Activated CD8-positive, alpha-beta memory T cell treated with anti-CD3 and anti-CD28 coated beads, Interleukin-2, amount 10 ng/mL, durations not matched to agents 7 days and 5 days (primary cell): ENCODE measurements around the gene TUB. TPM values are rescaled to one million over a fixed set of nuclear protein-coding genes. Genes with fewer than 3 reads are reported as not detected.

Source experiments
- ATAC-seq: fragments of 150-1000 bp; cut with Tn5 transposase; one replicate; pipeline ENCODE4 v1.10.0; 2021; ENCODE audit warnings: moderate library complexity
- CTCF ChIA-PET: fragments of 350-600 bp; sonication (Branson Sonifier 250); formaldehyde crosslinking; loops from one replicate; lab custom pipeline; 2021; ENCODE audit warnings: antibody characterized with exemption; lab: Charles Lee
- DNase-seq: peaks from one replicate; pipeline ENCODE4 v3.0.0-alpha.2; 2020
- H3K27ac Mint-ChIP-seq: one replicate; pipeline ENCODE4 v1.8.0; 2021; ENCODE audit warnings: mild to moderate bottlenecking, mixed read lengths
- H3K27me3 Mint-ChIP-seq: one replicate; pipeline ENCODE4 v1.8.0; 2021; ENCODE audit warnings: mixed read lengths
- H3K36me3 Mint-ChIP-seq: one replicate; pipeline ENCODE4 v1.8.0; 2021; ENCODE audit warnings: mild to moderate bottlenecking, mixed read lengths
- H3K4me1 Mint-ChIP-seq: one replicate; pipeline ENCODE4 v1.8.0; 2021; ENCODE audit warnings: mixed read lengths
- H3K4me3 Mint-ChIP-seq: one replicate; pipeline ENCODE4 v1.8.0; 2021; ENCODE audit warnings: mild to moderate bottlenecking, moderate library complexity, mixed read lengths
- H3K9me3 Mint-ChIP-seq: one replicate; pipeline ENCODE4 v1.8.0; 2022; ENCODE audit warnings: low read depth, mixed read lengths
- total RNA-seq, 2 experiments: library from RNA; stranded (reverse); gene quantifications; one replicate each; pipeline ENCODE4 v1.2.3, GENCODE V29; 2021

The TUB gene
- total RNA-seq, 2 experiments from 2014 or later, result 0.07 to 0.09 TPM

- DNase-seq (peak; percentile 59), ATAC-seq (peak; percentile 78)
- Mint-ChIP-seq H3K27me3 (no peaks in the 10 kb centered on the region), H3K4me3 (no peak overlapping the region), H3K4me1 (no peaks in the 10 kb centered on the region), H3K27ac (no peak overlapping the region), H3K9me3 (no peaks in the 10 kb centered on the region), H3K36me3 (no peaks in the 10 kb centered on the region)
- CTCF ChIA-PET, result interaction anchor here (13.7 to 14.7 kb wide), 2 partner anchors 58 to 85 kb away, joined by 173 to 210 read pairs; no protein-coding TSS in a partner anchor
Measured at GRCh38 chr11:8092587-8093424, 11.8 kb downstream of the TUB start.

DNA sequence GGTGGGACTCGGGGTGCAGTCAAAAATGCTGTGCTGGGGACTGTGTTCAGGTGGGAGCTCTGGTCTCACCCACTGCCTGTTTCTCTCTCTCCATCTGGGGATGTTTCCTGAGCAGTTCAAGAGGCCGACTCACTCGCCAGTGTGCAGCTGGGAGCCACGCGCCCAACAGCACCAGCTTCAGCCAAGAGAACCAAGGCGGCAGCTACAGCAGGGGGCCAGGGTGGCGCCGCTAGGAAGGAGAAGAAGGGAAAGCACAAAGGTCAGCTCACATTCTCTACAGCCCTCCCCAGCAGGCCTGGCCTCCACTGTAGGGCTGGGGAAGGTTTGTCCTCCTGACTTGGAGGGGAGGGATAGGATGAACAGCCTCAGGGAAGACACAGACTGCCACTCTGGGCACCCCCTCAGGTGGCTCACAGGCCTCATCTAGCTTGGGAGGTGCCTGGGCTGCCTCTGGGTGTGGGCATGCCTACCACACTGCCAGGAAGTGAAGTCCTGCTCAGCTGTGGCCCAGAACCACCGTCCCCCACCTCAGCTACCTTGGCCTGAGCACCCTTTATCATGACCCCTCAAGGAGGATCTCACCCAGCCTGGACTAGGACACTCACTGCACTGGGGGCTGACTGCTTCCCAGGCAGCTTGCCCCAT, 13.0 kb downstream of the TUB start:
- no peaks in the 10 kb centered on the region for H3K36me3 Mint-ChIP-seq
- CTCF ChIA-PET, result interaction anchor here (13.7 to 14.7 kb wide), 2 partner anchors 59 to 87 kb away, joined by 173 to 210 read pairs; no protein-coding TSS in a partner anchor
- no peaks in the 10 kb centered on the region for H3K27me3 Mint-ChIP-seq
- H3K4me3 Mint-ChIP-seq, result no peak overlapping the region
- H3K9me3 Mint-ChIP-seq, result no peaks in the 10 kb centered on the region
- H3K4me1 Mint-ChIP-seq, result no peaks in the 10 kb centered on the region
- no peak overlapping the region for H3K27ac Mint-ChIP-seq
- no peak for ATAC-seq
- peak; percentile 30 for DNase-seq

DNA sequence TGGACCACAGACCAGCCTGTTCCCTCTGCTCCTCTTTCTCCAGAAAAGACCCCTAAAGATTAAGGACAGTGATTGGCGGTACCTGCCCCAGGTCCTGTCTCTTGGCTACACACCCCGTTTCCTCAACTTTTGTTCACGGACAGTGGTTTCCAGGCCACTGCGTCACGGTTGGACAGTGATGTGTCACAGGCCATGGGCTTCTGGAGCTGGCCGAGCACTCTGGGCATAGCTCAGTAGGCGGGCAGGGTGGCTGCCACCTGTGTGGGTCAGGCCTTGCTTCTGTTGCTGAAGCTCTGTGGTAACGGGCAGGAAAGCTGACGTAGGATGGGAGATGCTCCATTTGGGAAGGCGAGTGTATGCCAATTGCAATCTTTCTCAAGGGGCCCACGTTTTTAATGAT, 13.6 kb downstream of the TUB start:
- Mint-ChIP-seq H3K36me3 (no peaks in the 10 kb centered on the region), H3K9me3 (no peaks in the 10 kb centered on the region), H3K27ac (no peak overlapping the region), H3K4me3 (no peak overlapping the region), H3K27me3 (no peaks in the 10 kb centered on the region), H3K4me1 (no peaks in the 10 kb centered on the region)
- DNase-seq (no peak), ATAC-seq (no peak)
- CTCF ChIA-PET, result interaction anchor here (13.7 to 14.7 kb wide), 2 partner anchors 60 to 87 kb away, joined by 173 to 210 read pairs; no protein-coding TSS in a partner anchor

DNA sequence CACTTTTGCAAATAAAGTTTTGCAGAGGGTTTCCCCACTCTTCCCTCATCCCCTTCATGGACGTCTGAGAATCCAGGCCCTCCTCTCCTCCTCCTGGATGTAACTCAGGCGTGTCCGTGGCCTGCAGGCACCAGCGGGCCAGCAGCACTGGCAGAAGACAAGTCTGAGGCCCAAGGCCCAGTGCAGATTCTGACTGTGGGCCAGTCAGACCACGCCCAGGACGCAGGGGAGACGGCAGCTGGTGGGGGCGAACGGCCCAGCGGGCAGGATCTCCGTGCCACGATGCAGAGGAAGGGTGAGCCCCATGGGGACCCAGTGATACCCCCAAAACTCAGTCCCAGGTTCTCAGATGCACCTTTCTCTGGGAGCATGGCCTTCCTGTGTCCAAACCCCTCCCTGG, 14.4 kb downstream of the TUB start:
- Mint-ChIP-seq H3K4me3 (no peak overlapping the region), H3K4me1 (no peaks in the 10 kb centered on the region), H3K27ac (no peak overlapping the region), H3K36me3 (no peaks in the 10 kb centered on the region), H3K27me3 (no peaks in the 10 kb centered on the region), H3K9me3 (no peaks in the 10 kb centered on the region)
- peak; percentile 18 for DNase-seq
- CTCF ChIA-PET, result interaction anchor here (13.7 to 14.7 kb wide), 2 partner anchors 61 to 88 kb away, joined by 173 to 210 read pairs; no protein-coding TSS in a partner anchor
- ATAC-seq, result no peak

- H3K36me3 Mint-ChIP-seq, result no peaks in the 10 kb centered on the region
- no peak overlapping the region for H3K4me3 Mint-ChIP-seq
- CTCF ChIA-PET, result interaction anchor here (13.7 to 14.7 kb wide), 2 partner anchors 61 to 89 kb away, joined by 173 to 210 read pairs; no protein-coding TSS in a partner anchor
Measured at GRCh38 chr11:8095806-8096522, 15.0 kb downstream of the TUB start.

GRCh38 chr11:8096575-8096974, 15.6 kb downstream of the TUB start:
- CTCF ChIA-PET, result interaction anchor here (13.7 to 14.7 kb wide), 2 partner anchors 62 to 89 kb away, joined by 173 to 210 read pairs; no protein-coding TSS in a partner anchor
- Mint-ChIP-seq H3K36me3 (no peaks in the 10 kb centered on the region), H3K9me3 (no peaks in the 10 kb centered on the region), H3K27me3 (no peaks in the 10 kb centered on the region), H3K27ac (no peak overlapping the region), H3K4me3 (no peak overlapping the region), H3K4me1 (no peaks in the 10 kb centered on the region)
- ATAC-seq (no peak), DNase-seq (peak; percentile 28)

More at GRCh38 chr11:8095806-8096522, 15.0 kb downstream of the TUB start:
- Mint-ChIP-seq H3K4me1 (no peaks in the 10 kb centered on the region), H3K27me3 (no peaks in the 10 kb centered on the region), H3K9me3 (no peaks in the 10 kb centered on the region), H3K27ac (no peak overlapping the region)
- DNase-seq (peak; percentile 37), ATAC-seq (no peak)

DNA sequence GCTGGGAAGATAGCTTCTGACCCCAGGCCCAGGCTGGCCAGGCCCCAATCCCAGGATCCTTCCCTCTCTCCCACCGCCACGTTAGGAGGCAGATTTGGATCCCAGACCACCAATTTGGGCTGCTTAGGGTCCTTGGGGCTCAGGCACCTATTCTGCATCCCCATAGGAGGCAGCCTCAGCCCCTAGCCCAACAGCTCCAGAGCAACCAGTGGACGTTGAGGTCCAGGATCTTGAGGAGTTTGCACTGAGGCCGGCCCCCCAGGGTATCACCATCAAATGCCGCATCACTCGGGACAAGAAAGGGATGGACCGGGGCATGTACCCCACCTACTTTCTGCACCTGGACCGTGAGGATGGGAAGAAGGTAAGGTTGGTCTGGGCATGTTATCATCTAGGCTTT, 16.1 kb downstream of the TUB start:
- H3K27ac Mint-ChIP-seq, result no peak overlapping the region
- H3K4me1 Mint-ChIP-seq, result no peaks in the 10 kb centered on the region
- H3K4me3 Mint-ChIP-seq, result no peak overlapping the region
- CTCF ChIA-PET, result interaction anchor here (1.9 to 14.7 kb wide), 3 partner anchors 62 to 90 kb away, joined by 4 to 210 read pairs (median 173); no protein-coding TSS in a partner anchor
- no peaks in the 10 kb centered on the region for H3K9me3 Mint-ChIP-seq
- no peaks in the 10 kb centered on the region for H3K27me3 Mint-ChIP-seq
- ATAC-seq, result no peak
- H3K36me3 Mint-ChIP-seq, result no peaks in the 10 kb centered on the region
- peak; percentile 30 for DNase-seq

DNA sequence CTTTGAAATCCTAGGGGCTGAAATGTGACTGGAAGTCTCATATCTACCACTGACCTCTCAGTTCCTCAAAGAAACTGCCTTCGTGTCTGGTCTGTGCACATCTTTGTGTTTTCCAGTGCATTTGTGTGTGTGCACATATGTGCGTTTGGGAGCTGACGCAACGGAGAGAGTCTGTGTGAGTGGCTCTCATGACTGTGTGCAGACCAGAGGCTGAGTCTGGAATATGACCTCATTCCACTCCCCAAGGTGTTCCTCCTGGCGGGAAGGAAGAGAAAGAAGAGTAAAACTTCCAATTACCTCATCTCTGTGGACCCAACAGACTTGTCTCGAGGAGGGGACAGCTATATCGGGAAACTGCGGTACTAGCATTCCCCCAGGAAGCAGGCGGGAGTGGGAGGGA, 16.5 kb downstream of the TUB start:
- ATAC-seq (no peak), DNase-seq (peak; percentile 27)
- Mint-ChIP-seq H3K9me3 (no peaks in the 10 kb centered on the region), H3K27me3 (no peaks in the 10 kb centered on the region), H3K4me3 (no peak overlapping the region), H3K36me3 (no peaks in the 10 kb centered on the region), H3K27ac (no peak overlapping the region), H3K4me1 (no peaks in the 10 kb centered on the region)
- CTCF ChIA-PET, result interaction anchor here (1.9 to 14.7 kb wide), 3 partner anchors 63 to 90 kb away, joined by 4 to 210 read pairs (median 173); no protein-coding TSS in a partner anchor

DNA sequence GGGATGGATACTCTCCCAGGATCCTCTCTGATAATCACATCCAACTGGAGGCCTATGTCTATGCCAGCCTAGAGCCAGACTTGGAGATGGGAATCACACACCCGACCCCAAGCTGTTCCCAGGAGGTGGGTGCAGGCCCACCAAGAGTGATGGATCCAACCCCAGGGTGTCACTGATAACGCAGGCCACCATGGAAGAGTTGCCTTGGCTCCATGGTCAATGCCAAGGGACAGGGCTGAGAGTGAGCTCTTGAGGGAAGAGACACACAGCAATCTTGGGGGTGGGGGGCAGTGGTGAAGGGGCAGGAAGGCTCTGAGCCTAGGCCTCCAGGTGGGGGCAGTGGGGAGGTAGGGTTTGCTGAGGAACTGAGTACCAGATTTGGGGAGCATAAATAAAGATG, 16.9 kb downstream of the TUB start:
- Mint-ChIP-seq H3K4me1 (no peaks in the 10 kb centered on the region), H3K4me3 (no peak overlapping the region), H3K27me3 (no peaks in the 10 kb centered on the region), H3K9me3 (no peaks in the 10 kb centered on the region), H3K27ac (no peak overlapping the region), H3K36me3 (no peaks in the 10 kb centered on the region)
- DNase-seq (peak; percentile 31), ATAC-seq (no peak)
- CTCF ChIA-PET, result interaction anchor here (1.8 to 14.7 kb wide), 6 partner anchors 8 to 91 kb away, joined by 4 to 210 read pairs (median 12); no protein-coding TSS in a partner anchor

DNA sequence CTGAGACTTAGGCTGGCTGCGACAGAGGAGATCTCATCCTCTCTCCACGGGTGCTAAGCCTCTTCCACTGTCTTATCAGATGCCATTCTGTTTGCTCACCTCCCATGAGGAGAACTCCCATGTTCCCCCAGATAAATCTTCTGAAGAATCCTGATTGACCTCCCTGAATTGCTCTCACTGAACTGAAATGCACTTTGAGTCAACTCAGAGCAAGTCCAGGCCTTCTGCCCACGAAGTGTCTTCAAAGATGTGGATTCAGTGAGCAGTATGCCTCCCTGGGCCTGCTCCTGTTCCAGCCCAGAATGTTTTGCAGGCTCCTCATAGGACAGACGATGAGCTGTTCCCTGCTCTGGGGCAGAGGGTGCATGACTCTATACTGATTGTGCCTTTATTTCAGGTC, 17.4 kb downstream of the TUB start:
- Mint-ChIP-seq H3K27me3 (no peaks in the 10 kb centered on the region), H3K27ac (no peak overlapping the region), H3K4me3 (no peak overlapping the region), H3K36me3 (no peaks in the 10 kb centered on the region), H3K9me3 (no peaks in the 10 kb centered on the region), H3K4me1 (no peaks in the 10 kb centered on the region)
- no peak for ATAC-seq
- peak; percentile 35 for DNase-seq
- CTCF ChIA-PET, result interaction anchor here (0.8 to 14.7 kb wide), 18 partner anchors 8 to 130 kb away, joined by 3 to 210 read pairs (median 6); partner anchors contain the start of gene EIF3F

DNA sequence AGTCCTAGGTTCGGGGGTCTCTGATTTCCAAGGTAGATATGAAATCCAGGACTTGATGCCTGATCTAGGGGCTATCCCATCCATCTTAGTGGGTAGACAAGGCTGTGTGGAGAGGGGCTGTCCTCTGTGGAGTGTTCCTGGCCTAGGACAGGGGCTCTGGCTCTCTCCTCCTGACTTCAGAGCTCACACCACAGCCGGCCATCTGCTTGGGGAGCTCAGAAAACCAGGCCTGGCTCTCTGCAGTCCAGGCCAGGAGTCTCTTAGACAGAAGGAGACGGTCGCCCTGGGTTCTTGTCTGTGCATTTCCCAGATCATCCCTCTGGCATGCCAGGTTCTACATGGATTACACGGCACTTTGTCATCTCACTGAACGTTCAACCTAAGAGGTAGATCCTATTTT, 17.9 kb downstream of the TUB start:
- Mint-ChIP-seq H3K4me1 (no peaks in the 10 kb centered on the region), H3K9me3 (no peaks in the 10 kb centered on the region), H3K27ac (no peak overlapping the region), H3K27me3 (no peaks in the 10 kb centered on the region), H3K36me3 (no peaks in the 10 kb centered on the region), H3K4me3 (no peak overlapping the region)
- DNase-seq (peak; percentile 35), ATAC-seq (no peak)
- CTCF ChIA-PET, result interaction anchor here (0.8 to 14.7 kb wide), 31 partner anchors 8 to 608 kb away, joined by 3 to 210 read pairs (median 4); partner anchors contain the start of genes EIF3F and LMO1

DNA sequence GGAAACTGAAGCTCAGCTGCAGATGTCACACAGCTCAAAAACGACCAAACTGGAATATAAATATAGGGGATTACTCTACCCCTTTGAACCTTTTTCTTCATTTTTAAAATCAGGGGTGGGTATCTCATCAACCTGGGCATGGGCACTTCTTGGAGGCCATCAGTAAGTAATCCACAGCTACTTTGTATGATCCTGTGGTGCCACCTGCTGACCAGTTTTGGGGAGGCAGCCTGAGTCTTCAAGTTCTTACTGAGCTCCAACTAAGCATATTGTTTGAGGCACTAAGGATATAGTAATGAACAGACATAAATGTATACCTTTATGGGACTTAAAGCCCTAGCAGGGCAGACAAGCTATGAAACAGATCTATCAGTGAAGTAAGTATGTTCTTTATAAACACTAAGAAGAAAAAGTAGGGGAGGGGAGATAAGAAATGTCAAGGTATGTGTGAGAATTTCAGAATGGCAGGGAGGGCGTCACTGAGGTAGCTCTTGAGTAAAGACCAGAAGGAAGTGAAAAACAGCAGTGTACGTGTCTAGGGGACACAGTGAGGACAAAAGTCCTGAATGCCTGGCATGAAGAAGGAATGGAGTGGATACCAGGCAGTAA, 18.4 kb downstream of the TUB start:
- peak; percentile 78 for ATAC-seq
- H3K27ac Mint-ChIP-seq, result no peak overlapping the region
- no peak overlapping the region for H3K4me3 Mint-ChIP-seq
- H3K36me3 Mint-ChIP-seq, result no peaks in the 10 kb centered on the region
- peak; percentile 80 for DNase-seq
- CTCF ChIA-PET, result interaction anchor here (0.6 to 14.7 kb wide), 32 partner anchors 9 to 609 kb away, joined by 3 to 210 read pairs (median 4); partner anchors contain the start of genes EIF3F and LMO1
- no peaks in the 10 kb centered on the region for H3K9me3 Mint-ChIP-seq
- H3K27me3 Mint-ChIP-seq, result no peaks in the 10 kb centered on the region
- H3K4me1 Mint-ChIP-seq, result no peaks in the 10 kb centered on the region
